GM23338 (cell line): ENCODE measurements around the gene SDC3. TPM values are rescaled to one million over a fixed set of nuclear protein-coding genes. Genes with fewer than 3 reads are reported as not detected.

Experiments
- ATAC-seq: fragments of 200-7000 bp; cut with Tn5 transposase; 3 replicates; pipeline ENCODE4 v1.9.1; 2020
- DNase-seq: peaks from one replicate; pipeline ENCODE4 v3.0.0-alpha.2; 2015; ENCODE audit warnings: low spot score
- H2AFZ ChIP-seq: fragments of 200-600 bp; sonication (generic); 2 replicates; pipeline ENCODE4 v1.8.0; 2016; ENCODE audit warnings: antibody characterized with exemption, mild to moderate bottlenecking, moderate library complexity
- H3F3A ChIP-seq: fragments of 200-600 bp; sonication (generic); replicated peaks from 2 replicates; pipeline ENCODE4 v1.8.0; 2017; ENCODE audit warnings: antibody characterized with exemption, mixed run types, low read depth
- H3K27ac ChIP-seq: fragments of 200-600 bp; sonication (generic); 2 replicates; pipeline ENCODE4 v1.6.1; 2016; ENCODE audit warnings: low read depth
- H3K27me3 ChIP-seq: fragments of 200-600 bp; sonication (generic); 2 replicates; pipeline ENCODE4 v1.8.0; 2016; ENCODE audit warnings: mild to moderate bottlenecking, mixed run types, moderate library complexity; ENCODE audit not compliant: insufficient read depth
- H3K36me3 ChIP-seq: fragments of 200-600 bp; sonication (generic); 2 replicates; pipeline ENCODE4 v1.8.0; 2016; ENCODE audit warnings: mild to moderate bottlenecking; ENCODE audit not compliant: insufficient read depth
- H3K4me1 ChIP-seq: fragments of 200-600 bp; sonication (generic); 2 replicates; pipeline ENCODE4 v1.8.0; 2016; ENCODE audit warnings: mild to moderate bottlenecking, moderate library complexity; ENCODE audit not compliant: insufficient read depth
- H3K4me2 ChIP-seq: fragments of 200-600 bp; sonication (generic); 2 replicates; pipeline ENCODE4 v1.7.1; 2017; ENCODE audit warnings: mixed run types
- H3K4me3 ChIP-seq: fragments of 200-600 bp; sonication (generic); 2 replicates; pipeline ENCODE4 v1.6.1; 2016; ENCODE audit warnings: mixed run types
- H3K79me2 ChIP-seq: fragments of 200-600 bp; sonication (generic); replicated peaks from 2 replicates; pipeline ENCODE4 v1.8.0; 2017; ENCODE audit warnings: mild to moderate bottlenecking; ENCODE audit not compliant: insufficient read depth
- H3K9me2 ChIP-seq: fragments of 200-600 bp; sonication (generic); 2 replicates; pipeline ENCODE4 v1.8.0; 2017; ENCODE audit not compliant: insufficient read depth
- H4K20me1 ChIP-seq: fragments of 200-600 bp; sonication (generic); replicated peaks from 2 replicates; pipeline ENCODE4 v1.8.0; 2017; ENCODE audit warnings: mild to moderate bottlenecking; ENCODE audit not compliant: insufficient read depth
- H3K27ac Mint-ChIP-seq: 2 replicates; pipeline ENCODE4 v1.8.0; 2020; ENCODE audit warnings: inconsistent platforms, mild to moderate bottlenecking, moderate library complexity, mixed read lengths
- H3K27me3 Mint-ChIP-seq: 3 replicates; pipeline ENCODE4 v1.8.0; 2022; ENCODE audit warnings: low read depth, mild to moderate bottlenecking, moderate library complexity, mixed read lengths, inconsistent platforms; ENCODE audit not compliant: insufficient read depth, poor library complexity
- H3K36me3 Mint-ChIP-seq: 3 replicates; pipeline ENCODE4 v1.8.0; 2021; ENCODE audit warnings: low read depth, mild to moderate bottlenecking, inconsistent platforms, moderate library complexity, mixed read lengths
- H3K4me1 Mint-ChIP-seq: 3 replicates; pipeline ENCODE4 v1.8.0; 2020; ENCODE audit warnings: mild to moderate bottlenecking, inconsistent platforms, mixed read lengths
- H3K4me3 Mint-ChIP-seq: 3 replicates; pipeline ENCODE4 v1.8.0; 2021; ENCODE audit warnings: moderate library complexity, mild to moderate bottlenecking, inconsistent platforms, mixed read lengths
- H3K9me3 Mint-ChIP-seq: 3 replicates; pipeline ENCODE4 v1.8.0; 2020; ENCODE audit warnings: moderate library complexity, mild to moderate bottlenecking, inconsistent platforms, mixed read lengths
- CREB1 ChIP-seq: fragments of 250-450 bp; sonication (Bioruptor Pico); IDR thresholded peaks from 2 replicates; pipeline ENCODE4 v1.5.0; 2020; ENCODE audit warnings: low read depth, mild to moderate bottlenecking, moderate library complexity
- EZH2 ChIP-seq: fragments of 200-600 bp; sonication (generic); IDR thresholded peaks from one replicate; pipeline ENCODE4 v1.8.0; 2017; ENCODE audit warnings: antibody characterized with exemption, mild to moderate bottlenecking, low read depth; ENCODE audit not compliant: unreplicated experiment
- EZH2phosphoT487 ChIP-seq: fragments of 200-600 bp; sonication (generic); IDR thresholded peaks from one replicate; pipeline ENCODE4 v1.8.1; 2018; ENCODE audit warnings: antibody characterized with exemption; ENCODE audit not compliant: unreplicated experiment
- JUNB ChIP-seq: IDR thresholded peaks from one replicate; pipeline ENCODE4 v1.6.1; 2016; ENCODE audit warnings: antibody characterized with exemption; ENCODE audit not compliant: unreplicated experiment
- NANOG ChIP-seq: IDR thresholded peaks from 2 replicates; pipeline ENCODE4 v1.6.1; 2016; ENCODE audit warnings: antibody characterized with exemption, borderline replicate concordance
- POLR2AphosphoS5 ChIP-seq: IDR thresholded peaks from 2 replicates; pipeline ENCODE4 v1.6.1; 2016; ENCODE audit warnings: antibody characterized with exemption, low read depth
- STAT1 ChIP-seq: IDR thresholded peaks from one replicate; pipeline ENCODE4 v1.6.1; 2016; ENCODE audit warnings: antibody characterized with exemption; ENCODE audit not compliant: unreplicated experiment
- ZNF114 ChIP-seq: fragments of 250-450 bp; sonication (Bioruptor Pico); IDR thresholded peaks from 2 replicates; pipeline ENCODE4 v1.5.0; 2020; ENCODE audit warnings: mild to moderate bottlenecking, moderate library complexity
- ZNF331 ChIP-seq: fragments of 250-450 bp; sonication (Bioruptor Pico); IDR thresholded peaks from 2 replicates; pipeline ENCODE4 v1.5.0; 2020; ENCODE audit warnings: low read depth, mild to moderate bottlenecking, moderate library complexity
- polyA plus RNA-seq: library from polyadenylated mRNA; unstranded; fragments of >200 nt; fragmentation: Nextera tagmentation; extraction: Ambion mirVana; gene quantifications from 2 replicates; pipeline ENCODE4 v1.2.1, GENCODE V29; 2016
- total RNA-seq: library from RNA; depleted of rRNA; stranded (reverse); fragments of >200 nt; shearing (Covaris generic); gene quantifications from 2 replicates; pipeline ENCODE4 v1.2.3, GENCODE V29; 2014
- TF ChIP-seq, protein P1 (sequence below): IDR thresholded peaks from one replicate; pipeline ENCODE4 v1.6.1; 2018; ENCODE audit warnings: antibody characterized with exemption; ENCODE audit not compliant: unreplicated experiment
- TF ChIP-seq, protein P2 (sequence below): fragments of 250-450 bp; sonication (Bioruptor Pico); IDR thresholded peaks from 2 replicates; pipeline ENCODE4 v1.5.0; 2020; ENCODE audit warnings: mild to moderate bottlenecking, moderate library complexity
- TF ChIP-seq, protein P3 (sequence below): IDR thresholded peaks from 2 replicates; pipeline ENCODE4 v1.6.1; 2016; ENCODE audit warnings: antibody characterized with exemption

SDC3 gene
- total and polyA plus RNA-seq, 2 experiments from 2014 or later: 5.2 to 29.7 TPM

DNA sequence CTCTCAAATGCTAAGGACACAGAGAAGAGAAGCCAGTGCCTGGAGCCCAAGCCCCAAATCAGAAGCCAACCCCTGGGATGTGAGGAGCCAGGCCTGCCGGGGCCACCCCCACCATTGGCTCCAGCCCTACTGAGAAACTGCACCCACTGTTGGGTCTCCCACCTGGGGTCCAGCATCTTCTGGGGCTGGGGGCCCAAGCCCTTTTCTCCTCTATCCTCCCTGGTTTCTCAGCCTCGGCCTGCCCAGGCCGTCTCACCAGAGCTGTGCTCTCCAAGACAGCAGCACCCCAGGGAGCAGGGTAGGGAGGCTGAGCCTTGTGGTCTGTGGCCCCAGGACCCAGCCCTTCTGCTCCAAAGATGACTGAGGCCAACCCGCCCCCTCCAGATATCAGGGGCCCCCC is 37.9 kb downstream of the SDC3 start:
- Histone ChIP-seq H3K9me2 (no peaks in the 10 kb centered on the region), H4K20me1 (no peaks in the 10 kb centered on the region), H3K4me3 (no peak overlapping the region), H3F3A (no peaks in the 10 kb centered on the region), H3K4me1 (0 out of 2 replicates have a peak, but pooled peaks cover 9% of the 10 kb centered on the region), H3K27me3 (no peaks in the 10 kb centered on the region), H3K36me3 (peaks cover 12% of the 10 kb centered on the region; the same call in 1 of the 2 replicates), H2AFZ (no peak overlapping the region), H3K79me2 (no peaks in the 10 kb centered on the region), H3K4me2 (peak overlapping the region; percentile 65; the same call in 1 of the 2 replicates), H3K27ac (no peak overlapping the region)
- no peak overlapping the region for H3K4me3 Mint-ChIP-seq
- DNase-seq (no peak), ATAC-seq (no peak)
- peaks cover 24% of the 10 kb centered on the region for H3K4me1 Mint-ChIP-seq
- peaks cover 39% of the 10 kb centered on the region for H3K36me3 Mint-ChIP-seq
- H3K9me3 Mint-ChIP-seq: peaks cover 16% of the 10 kb centered on the region
- peaks cover 10% of the 10 kb centered on the region for H3K27me3 Mint-ChIP-seq
- H3K27ac Mint-ChIP-seq: no peak overlapping the region
- TF ChIP-seq NANOG: no peak
- no peak for TF ChIP-seq CREB1 (CRISPR knock-in tag)
- TF ChIP-seq JUNB: no peak
- no peak for TF ChIP-seq ZNF331
- no peak for TF ChIP-seq STAT1

DNA sequence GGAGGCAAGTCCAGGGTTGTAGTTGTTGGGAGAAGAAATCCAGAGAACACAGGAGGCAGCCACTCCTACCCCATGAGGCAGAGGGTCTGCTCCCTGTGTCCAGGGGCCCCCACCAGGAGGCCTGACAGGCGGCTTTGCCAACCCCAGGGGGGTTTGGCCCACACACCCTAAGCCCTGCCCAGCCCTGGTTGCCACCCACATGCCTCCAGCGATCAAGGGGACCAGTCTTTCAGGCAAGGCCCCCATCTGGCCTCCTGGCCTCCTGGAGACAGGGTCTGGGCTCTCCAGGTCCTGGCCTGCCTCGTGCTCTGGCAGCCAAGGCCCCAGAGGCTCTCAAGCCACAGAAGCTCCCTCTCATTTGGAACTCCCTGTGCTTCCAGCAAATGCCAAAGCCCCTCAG is 38.5 kb downstream of the SDC3 start:
- H4K20me1 ChIP-seq: no peaks in the 10 kb centered on the region
- no peaks in the 10 kb centered on the region for H3K9me2 ChIP-seq
- DNase-seq: no peak
- H3F3A ChIP-seq: no peaks in the 10 kb centered on the region
- peaks cover 24% of the 10 kb centered on the region for H3K4me1 Mint-ChIP-seq
- no peaks in the 10 kb centered on the region for H3K79me2 ChIP-seq
- peaks cover 10% of the 10 kb centered on the region for H3K27me3 Mint-ChIP-seq
- peaks cover 16% of the 10 kb centered on the region for H3K9me3 Mint-ChIP-seq
- no peak overlapping the region for H3K27ac ChIP-seq
- H3K36me3 ChIP-seq: peaks cover 12% of the 10 kb centered on the region; the same call in 1 of the 2 replicates
- no peak overlapping the region for H3K4me3 ChIP-seq
- H3K27me3 ChIP-seq: no peaks in the 10 kb centered on the region
- H3K36me3 Mint-ChIP-seq: peaks cover 37% of the 10 kb centered on the region
- no peak overlapping the region for H3K4me2 ChIP-seq
- H2AFZ ChIP-seq: no peak overlapping the region
- no peak overlapping the region for H3K27ac Mint-ChIP-seq
- ATAC-seq: no peak
- no peak overlapping the region for H3K4me3 Mint-ChIP-seq
- 0 out of 2 replicates have a peak, but pooled peaks cover 9% of the 10 kb centered on the region for H3K4me1 ChIP-seq
- TF ChIP-seq, protein P1, sequence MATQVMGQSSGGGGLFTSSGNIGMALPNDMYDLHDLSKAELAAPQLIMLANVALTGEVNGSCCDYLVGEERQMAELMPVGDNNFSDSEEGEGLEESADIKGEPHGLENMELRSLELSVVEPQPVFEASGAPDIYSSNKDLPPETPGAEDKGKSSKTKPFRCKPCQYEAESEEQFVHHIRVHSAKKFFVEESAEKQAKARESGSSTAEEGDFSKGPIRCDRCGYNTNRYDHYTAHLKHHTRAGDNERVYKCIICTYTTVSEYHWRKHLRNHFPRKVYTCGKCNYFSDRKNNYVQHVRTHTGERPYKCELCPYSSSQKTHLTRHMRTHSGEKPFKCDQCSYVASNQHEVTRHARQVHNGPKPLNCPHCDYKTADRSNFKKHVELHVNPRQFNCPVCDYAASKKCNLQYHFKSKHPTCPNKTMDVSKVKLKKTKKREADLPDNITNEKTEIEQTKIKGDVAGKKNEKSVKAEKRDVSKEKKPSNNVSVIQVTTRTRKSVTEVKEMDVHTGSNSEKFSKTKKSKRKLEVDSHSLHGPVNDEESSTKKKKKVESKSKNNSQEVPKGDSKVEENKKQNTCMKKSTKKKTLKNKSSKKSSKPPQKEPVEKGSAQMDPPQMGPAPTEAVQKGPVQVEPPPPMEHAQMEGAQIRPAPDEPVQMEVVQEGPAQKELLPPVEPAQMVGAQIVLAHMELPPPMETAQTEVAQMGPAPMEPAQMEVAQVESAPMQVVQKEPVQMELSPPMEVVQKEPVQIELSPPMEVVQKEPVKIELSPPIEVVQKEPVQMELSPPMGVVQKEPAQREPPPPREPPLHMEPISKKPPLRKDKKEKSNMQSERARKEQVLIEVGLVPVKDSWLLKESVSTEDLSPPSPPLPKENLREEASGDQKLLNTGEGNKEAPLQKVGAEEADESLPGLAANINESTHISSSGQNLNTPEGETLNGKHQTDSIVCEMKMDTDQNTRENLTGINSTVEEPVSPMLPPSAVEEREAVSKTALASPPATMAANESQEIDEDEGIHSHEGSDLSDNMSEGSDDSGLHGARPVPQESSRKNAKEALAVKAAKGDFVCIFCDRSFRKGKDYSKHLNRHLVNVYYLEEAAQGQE: no peak
- TF ChIP-seq, protein P2, sequence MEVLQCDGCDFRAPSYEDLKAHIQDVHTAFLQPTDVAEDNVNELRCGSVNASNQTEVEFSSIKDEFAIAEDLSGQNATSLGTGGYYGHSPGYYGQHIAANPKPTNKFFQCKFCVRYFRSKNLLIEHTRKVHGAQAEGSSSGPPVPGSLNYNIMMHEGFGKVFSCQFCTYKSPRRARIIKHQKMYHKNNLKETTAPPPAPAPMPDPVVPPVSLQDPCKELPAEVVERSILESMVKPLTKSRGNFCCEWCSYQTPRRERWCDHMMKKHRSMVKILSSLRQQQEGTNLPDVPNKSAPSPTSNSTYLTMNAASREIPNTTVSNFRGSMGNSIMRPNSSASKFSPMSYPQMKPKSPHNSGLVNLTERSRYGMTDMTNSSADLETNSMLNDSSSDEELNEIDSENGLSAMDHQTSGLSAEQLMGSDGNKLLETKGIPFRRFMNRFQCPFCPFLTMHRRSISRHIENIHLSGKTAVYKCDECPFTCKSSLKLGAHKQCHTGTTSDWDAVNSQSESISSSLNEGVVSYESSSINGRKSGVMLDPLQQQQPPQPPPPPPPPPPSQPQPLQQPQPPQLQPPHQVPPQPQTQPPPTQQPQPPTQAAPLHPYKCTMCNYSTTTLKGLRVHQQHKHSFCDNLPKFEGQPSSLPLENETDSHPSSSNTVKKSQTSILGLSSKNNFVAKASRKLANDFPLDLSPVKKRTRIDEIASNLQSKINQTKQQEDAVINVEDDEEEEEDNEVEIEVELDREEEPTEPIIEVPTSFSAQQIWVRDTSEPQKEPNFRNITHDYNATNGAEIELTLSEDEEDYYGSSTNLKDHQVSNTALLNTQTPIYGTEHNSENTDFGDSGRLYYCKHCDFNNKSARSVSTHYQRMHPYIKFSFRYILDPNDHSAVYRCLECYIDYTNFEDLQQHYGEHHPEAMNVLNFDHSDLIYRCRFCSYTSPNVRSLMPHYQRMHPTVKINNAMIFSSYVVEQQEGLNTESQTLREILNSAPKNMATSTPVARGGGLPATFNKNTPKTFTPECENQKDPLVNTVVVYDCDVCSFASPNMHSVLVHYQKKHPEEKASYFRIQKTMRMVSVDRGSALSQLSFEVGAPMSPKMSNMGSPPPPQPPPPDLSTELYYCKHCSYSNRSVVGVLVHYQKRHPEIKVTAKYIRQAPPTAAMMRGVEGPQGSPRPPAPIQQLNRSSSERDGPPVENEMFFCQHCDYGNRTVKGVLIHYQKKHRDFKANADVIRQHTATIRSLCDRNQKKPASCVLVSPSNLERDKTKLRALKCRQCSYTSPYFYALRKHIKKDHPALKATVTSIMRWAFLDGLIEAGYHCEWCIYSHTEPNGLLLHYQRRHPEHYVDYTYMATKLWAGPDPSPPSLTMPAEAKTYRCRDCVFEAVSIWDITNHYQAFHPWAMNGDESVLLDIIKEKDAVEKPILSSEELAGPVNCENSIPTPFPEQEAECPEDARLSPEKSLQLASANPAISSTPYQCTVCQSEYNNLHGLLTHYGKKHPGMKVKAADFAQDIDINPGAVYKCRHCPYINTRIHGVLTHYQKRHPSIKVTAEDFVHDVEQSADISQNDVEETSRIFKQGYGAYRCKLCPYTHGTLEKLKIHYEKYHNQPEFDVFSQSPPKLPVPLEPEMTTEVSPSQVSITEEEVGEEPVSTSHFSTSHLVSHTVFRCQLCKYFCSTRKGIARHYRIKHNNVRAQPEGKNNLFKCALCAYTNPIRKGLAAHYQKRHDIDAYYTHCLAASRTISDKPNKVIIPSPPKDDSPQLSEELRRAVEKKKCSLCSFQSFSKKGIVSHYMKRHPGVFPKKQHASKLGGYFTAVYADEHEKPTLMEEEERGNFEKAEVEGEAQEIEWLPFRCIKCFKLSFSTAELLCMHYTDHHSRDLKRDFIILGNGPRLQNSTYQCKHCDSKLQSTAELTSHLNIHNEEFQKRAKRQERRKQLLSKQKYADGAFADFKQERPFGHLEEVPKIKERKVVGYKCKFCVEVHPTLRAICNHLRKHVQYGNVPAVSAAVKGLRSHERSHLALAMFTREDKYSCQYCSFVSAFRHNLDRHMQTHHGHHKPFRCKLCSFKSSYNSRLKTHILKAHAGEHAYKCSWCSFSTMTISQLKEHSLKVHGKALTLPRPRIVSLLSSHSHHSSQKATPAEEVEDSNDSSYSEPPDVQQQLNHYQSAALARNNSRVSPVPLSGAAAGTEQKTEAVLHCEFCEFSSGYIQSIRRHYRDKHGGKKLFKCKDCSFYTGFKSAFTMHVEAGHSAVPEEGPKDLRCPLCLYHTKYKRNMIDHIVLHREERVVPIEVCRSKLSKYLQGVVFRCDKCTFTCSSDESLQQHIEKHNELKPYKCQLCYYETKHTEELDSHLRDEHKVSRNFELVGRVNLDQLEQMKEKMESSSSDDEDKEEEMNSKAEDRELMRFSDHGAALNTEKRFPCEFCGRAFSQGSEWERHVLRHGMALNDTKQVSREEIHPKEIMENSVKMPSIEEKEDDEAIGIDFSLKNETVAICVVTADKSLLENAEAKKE (CRISPR knock-in tag): no peak
- TF ChIP-seq NANOG (no peak), JUNB (no peak), CREB1 (CRISPR knock-in tag) (no peak), EZH2phosphoT487 (no peak), POLR2AphosphoS5 (no peak), ZNF114 (no peak), STAT1 (no peak), EZH2 (no peak), ZNF331 (no peak)
- TF ChIP-seq, protein P3, sequence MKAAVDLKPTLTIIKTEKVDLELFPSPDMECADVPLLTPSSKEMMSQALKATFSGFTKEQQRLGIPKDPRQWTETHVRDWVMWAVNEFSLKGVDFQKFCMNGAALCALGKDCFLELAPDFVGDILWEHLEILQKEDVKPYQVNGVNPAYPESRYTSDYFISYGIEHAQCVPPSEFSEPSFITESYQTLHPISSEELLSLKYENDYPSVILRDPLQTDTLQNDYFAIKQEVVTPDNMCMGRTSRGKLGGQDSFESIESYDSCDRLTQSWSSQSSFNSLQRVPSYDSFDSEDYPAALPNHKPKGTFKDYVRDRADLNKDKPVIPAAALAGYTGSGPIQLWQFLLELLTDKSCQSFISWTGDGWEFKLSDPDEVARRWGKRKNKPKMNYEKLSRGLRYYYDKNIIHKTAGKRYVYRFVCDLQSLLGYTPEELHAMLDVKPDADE: no peak
